Smooth muscle cell (in vitro differentiated cells): Measurements from ENCODE around the gene HACL1. TPM values are rescaled to one million over a fixed set of nuclear protein-coding genes. Genes with fewer than 3 reads are reported as not detected.
A peak's percentile ranks its signal among the peaks of the same experiment; 100 is the strongest.

Experiments used
- DNase-seq: peaks from one replicate; lab custom pipeline; 2025; ENCODE audit not compliant: unreplicated experiment; lab: John Stamatoyannopoulos, UW
- H2AFZ ChIP-seq: fragments of 200-600 bp; sonication (generic); 2 replicates; pipeline ENCODE4 v1.6.0; 2016; ENCODE audit warnings: antibody characterized with exemption, low read depth, mild to moderate bottlenecking
- H3F3A ChIP-seq: fragments of 200-600 bp; sonication (generic); 2 replicates; pipeline ENCODE4 v1.6.0; 2017; ENCODE audit warnings: antibody characterized with exemption, low read depth
- H3K27ac ChIP-seq: fragments of 200-600 bp; sonication (generic); 2 replicates; pipeline ENCODE4 v1.5.1; 2016; ENCODE audit warnings: low read depth, mild to moderate bottlenecking
- H3K27me3 ChIP-seq: fragments of 200-600 bp; sonication (generic); 2 replicates; pipeline ENCODE4 v1.6.1; 2016; ENCODE audit warnings: low read depth, mild to moderate bottlenecking
- H3K36me3 ChIP-seq: fragments of 200-600 bp; sonication (generic); 2 replicates; pipeline ENCODE4 v1.5.1; 2016; ENCODE audit warnings: low read depth
- H3K4me1 ChIP-seq: fragments of 200-600 bp; sonication (generic); 2 replicates; pipeline ENCODE4 v1.5.1; 2016; ENCODE audit warnings: low read depth
- H3K4me2 ChIP-seq: fragments of 200-600 bp; sonication (generic); 2 replicates; pipeline ENCODE4 v1.6.0; 2016; ENCODE audit warnings: mild to moderate bottlenecking
- H3K4me3 ChIP-seq: fragments of 200-600 bp; sonication (generic); 2 replicates; pipeline ENCODE4 v1.5.1; 2016; ENCODE audit warnings: mild to moderate bottlenecking
- H3K79me2 ChIP-seq: fragments of 200-600 bp; sonication (generic); 2 replicates; pipeline ENCODE4 v1.6.0; 2016; ENCODE audit warnings: low read depth, mild to moderate bottlenecking
- H3K9ac ChIP-seq: fragments of 200-600 bp; sonication (generic); 2 replicates; pipeline ENCODE4 v1.6.0; 2016; ENCODE audit warnings: low read depth
- H3K9me3 ChIP-seq: fragments of 200-600 bp; sonication (generic); replicated peaks from 2 replicates; pipeline ENCODE4 v1.5.1; 2016; ENCODE audit warnings: low read depth
- H4K20me1 ChIP-seq: fragments of 200-600 bp; sonication (generic); 2 replicates; pipeline ENCODE4 v1.6.0; 2016; ENCODE audit warnings: low read depth
- CTCF ChIP-seq: fragments of 200-600 bp; sonication (generic); IDR thresholded peaks from 2 replicates; pipeline ENCODE4 v1.5.1; 2017; ENCODE audit warnings: borderline replicate concordance, mild to moderate bottlenecking, antibody characterized with exemption; ENCODE audit not compliant: insufficient read depth, poor library complexity, severe bottlenecking
- WGBS: methylation state at CpG from one replicate; pipeline ENCODE4 v1.1.7; 2016; ENCODE audit warnings: low lambda C conversion rate; 5-methylcytosine and 5-hydroxymethylcytosine counted together
- polyA plus RNA-seq: library from polyadenylated mRNA; unstranded; fragments of >200 nt; fragmentation: Nextera tagmentation; extraction: Ambion mirVana; gene quantifications from 2 replicates; pipeline ENCODE4 v1.2.1, GENCODE V29; 2016
- total RNA-seq: library from RNA; depleted of rRNA; stranded (reverse); fragments of >200 nt; gene quantifications from 2 replicates; pipeline ENCODE4 v1.2.3, GENCODE V29; 2014

HACL1 gene
- total and polyA plus RNA-seq, 2 experiments from 2014 or later = 11.8 to 13.0 TPM

- H3K36me3 ChIP-seq = no peaks in the 10 kb centered on the region
- no peaks in the 10 kb centered on the region for H4K20me1 ChIP-seq
- peak overlapping the region; percentile 93 for H3K9ac ChIP-seq
- H3K79me2 ChIP-seq = no peaks in the 10 kb centered on the region
- no peak for DNase-seq
- no peaks in the 10 kb centered on the region for H3K27me3 ChIP-seq
- H3K9me3 ChIP-seq = no peaks in the 10 kb centered on the region
- H3K4me3 ChIP-seq = peak overlapping the region; percentile 14
- H3F3A ChIP-seq = peaks cover 16% of the 10 kb centered on the region
- peaks cover 11% of the 10 kb centered on the region for H3K4me1 ChIP-seq
- peak overlapping the region; percentile 100 for H3K27ac ChIP-seq
- WGBS = 21% methylated on average over 4 of the region's 4 CpGs
- H2AFZ ChIP-seq = no peak overlapping the region
- TF ChIP-seq CTCF = no peak
- H3K4me2 ChIP-seq = peak overlapping the region; percentile 80
Measured at GRCh38 chr3:15647611-15648167, 46.3 kb upstream of the HACL1 start.

- H3F3A ChIP-seq = peaks cover 16% of the 10 kb centered on the region
- WGBS = 14% methylated on average over 11 of the region's 13 CpGs
- peak overlapping the region; percentile 14 for H3K4me3 ChIP-seq
- no peaks in the 10 kb centered on the region for H3K79me2 ChIP-seq
- H2AFZ ChIP-seq = no peak overlapping the region
- no peaks in the 10 kb centered on the region for H4K20me1 ChIP-seq
- peaks cover 11% of the 10 kb centered on the region for H3K4me1 ChIP-seq
- H3K27ac ChIP-seq = peak overlapping the region; percentile 100
- no peaks in the 10 kb centered on the region for H3K27me3 ChIP-seq
- H3K36me3 ChIP-seq = no peaks in the 10 kb centered on the region
- peak overlapping the region; percentile 80 for H3K4me2 ChIP-seq
- TF ChIP-seq CTCF = no peak
- DNase-seq = peak; percentile 56
- H3K9me3 ChIP-seq = no peaks in the 10 kb centered on the region
- H3K9ac ChIP-seq = peak overlapping the region; percentile 93
Measured at GRCh38 chr3:15646851-15647511, 45.6 kb upstream of the HACL1 start.

GRCh38 chr3:15645740-15646501 lies 44.6 kb upstream of the HACL1 start:
- Histone ChIP-seq H3K4me3 (no peak overlapping the region), H3K9ac (peak overlapping the region; percentile 84), H4K20me1 (no peaks in the 10 kb centered on the region), H3F3A (peaks cover 16% of the 10 kb centered on the region), H3K36me3 (no peaks in the 10 kb centered on the region), H2AFZ (peak overlapping the region; percentile 3), H3K9me3 (no peaks in the 10 kb centered on the region), H3K27ac (peak overlapping the region; percentile 100), H3K27me3 (no peaks in the 10 kb centered on the region), H3K4me1 (peaks cover 11% of the 10 kb centered on the region), H3K79me2 (no peaks in the 10 kb centered on the region), H3K4me2 (peak overlapping the region; percentile 75)
- no peak for TF ChIP-seq CTCF
- WGBS = 21% methylated on average over 18 of the region's 18 CpGs
- DNase-seq = peak; percentile 10
